NCI-H2227 treated with DMSO at 0.1 percent for 48 hours (cell line): ENCODE measurements around the gene NOL8.

Experiments
- DNase-seq: peaks from one replicate; lab custom pipeline; 2025; lab: John Stamatoyannopoulos, UW

NOL8 gene

GRCh38 chr9:92266486-92266885 is 58.7 kb downstream of the NOL8 start:
- no peak for DNase-seq

- no peak for DNase-seq
Measured at GRCh38 chr9:92265154-92265553, 60.0 kb downstream of the NOL8 start.

GRCh38 chr9:92263131-92263530 is 62.0 kb downstream of the NOL8 start:
- DNase-seq = no peak

GRCh38 chr9:92257327-92257726 is 67.8 kb downstream of the NOL8 start:
- DNase-seq = no peak

GRCh38 chr9:92254381-92255337 is 70.5 kb downstream of the NOL8 start:
- no peak for DNase-seq

- no peak for DNase-seq
Measured at GRCh38 chr9:92253656-92254055, 71.5 kb downstream of the NOL8 start.

- DNase-seq = no peak
Measured at GRCh38 chr9:92247981-92248380, 77.2 kb downstream of the NOL8 start.
